Activated CD4-positive, alpha-beta T cell treated with anti-CD3 and anti-CD28 coated beads, Interleukin-10, Interleukin-2, amounts not matched to agents 100 ng/mL and 50 ng/mL, durations not matched to agents 16 hours and 8 hours (primary cell): Measurements from ENCODE around the gene TPGS1.

Source experiments
- DNase-seq: peaks from one replicate; pipeline ENCODE4 v3.0.0-alpha.2; 2020

Gene TPGS1

DNA sequence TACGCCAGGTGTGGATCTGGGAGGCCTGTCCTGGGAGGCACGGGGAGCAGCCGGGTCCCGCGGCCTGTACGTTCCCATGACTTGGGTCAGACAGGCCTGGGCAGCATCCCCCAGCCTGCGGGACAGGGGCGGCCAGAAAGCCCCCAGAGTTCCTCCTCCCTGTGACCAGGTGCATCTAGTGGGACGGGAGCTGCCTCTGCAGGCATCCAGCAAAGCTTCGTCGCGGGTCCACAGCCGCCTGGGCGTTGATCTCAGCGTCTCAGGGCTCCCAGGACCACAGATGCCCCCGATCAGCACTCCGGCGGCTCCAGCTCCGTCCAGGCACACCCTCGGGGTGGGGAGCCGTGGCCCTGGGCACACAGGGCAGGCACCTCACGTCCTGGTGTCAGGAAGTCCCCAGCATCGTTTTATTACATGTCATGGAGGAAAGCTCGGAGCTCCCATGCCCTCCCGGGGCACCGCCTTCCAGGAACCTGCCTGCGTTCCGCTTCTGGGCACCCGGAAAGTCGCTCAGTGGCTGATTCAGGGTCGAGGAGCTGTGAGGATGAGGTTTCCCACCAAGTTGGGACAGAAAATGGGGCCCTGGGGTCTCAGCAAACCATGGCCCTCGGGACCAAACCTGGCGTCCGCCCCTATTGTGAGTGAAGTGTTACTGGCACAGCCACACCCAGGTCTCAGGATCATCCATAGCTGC is 35.0 kb downstream of the TPGS1 start:
- no peak for DNase-seq

DNA sequence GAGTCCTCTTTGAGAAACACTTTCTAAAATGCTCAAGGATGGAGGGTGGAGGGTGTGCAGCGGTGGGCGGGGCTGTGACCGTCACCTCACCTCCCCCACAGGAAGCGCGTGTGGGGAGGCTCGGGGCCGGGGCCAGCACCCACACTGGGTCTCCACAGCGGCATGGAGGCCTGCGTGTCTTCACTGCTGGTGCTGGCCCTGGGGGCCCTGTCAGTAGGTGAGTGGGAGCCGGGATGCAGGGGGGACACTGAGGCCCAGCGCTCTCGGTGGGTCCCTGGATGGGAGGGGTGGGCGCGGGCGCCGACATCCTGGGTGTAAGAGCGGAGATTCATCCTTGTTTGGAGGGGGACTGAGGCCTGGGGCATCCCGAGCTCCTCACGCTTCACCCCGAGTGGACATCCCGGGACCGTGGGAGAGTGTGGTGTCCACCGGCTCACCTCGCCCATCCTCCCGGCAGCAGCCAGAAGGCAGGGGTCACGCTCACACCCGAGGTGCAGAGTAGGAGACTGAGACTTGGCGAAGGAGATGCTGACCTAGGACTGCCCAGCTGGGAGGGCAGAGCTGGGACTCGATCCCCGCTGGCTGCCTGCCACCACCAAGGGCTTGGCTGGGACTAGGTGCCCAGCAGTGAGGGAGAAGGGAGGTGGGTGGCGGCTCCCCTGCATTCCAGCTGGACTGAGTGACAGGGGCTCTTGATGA is 36.8 kb downstream of the TPGS1 start, which contains the start of gene GZMM:
GZMM (plus strand) TSS at position 144 of the 699 bp plus-strand sequence; CDS start at position 163, 19 bp downstream.
- peak; percentile 76 for DNase-seq

DNA sequence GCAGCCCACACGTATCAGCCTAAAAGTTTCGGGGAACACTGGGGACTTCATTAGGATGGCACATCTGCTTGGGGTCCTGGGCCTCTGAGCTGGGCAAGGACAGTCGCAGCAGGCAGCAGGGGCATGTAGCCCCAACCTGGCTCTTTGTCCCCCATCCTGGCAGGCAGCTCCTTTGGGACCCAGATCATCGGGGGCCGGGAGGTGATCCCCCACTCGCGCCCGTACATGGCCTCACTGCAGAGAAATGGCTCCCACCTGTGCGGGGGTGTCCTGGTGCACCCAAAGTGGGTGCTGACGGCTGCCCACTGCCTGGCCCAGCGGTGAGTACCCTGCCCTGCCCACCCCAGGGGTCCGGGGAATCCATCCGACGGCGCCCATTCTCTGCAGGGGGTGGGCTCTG is 39.8 kb downstream of the TPGS1 start:
- no peak for DNase-seq

DNA sequence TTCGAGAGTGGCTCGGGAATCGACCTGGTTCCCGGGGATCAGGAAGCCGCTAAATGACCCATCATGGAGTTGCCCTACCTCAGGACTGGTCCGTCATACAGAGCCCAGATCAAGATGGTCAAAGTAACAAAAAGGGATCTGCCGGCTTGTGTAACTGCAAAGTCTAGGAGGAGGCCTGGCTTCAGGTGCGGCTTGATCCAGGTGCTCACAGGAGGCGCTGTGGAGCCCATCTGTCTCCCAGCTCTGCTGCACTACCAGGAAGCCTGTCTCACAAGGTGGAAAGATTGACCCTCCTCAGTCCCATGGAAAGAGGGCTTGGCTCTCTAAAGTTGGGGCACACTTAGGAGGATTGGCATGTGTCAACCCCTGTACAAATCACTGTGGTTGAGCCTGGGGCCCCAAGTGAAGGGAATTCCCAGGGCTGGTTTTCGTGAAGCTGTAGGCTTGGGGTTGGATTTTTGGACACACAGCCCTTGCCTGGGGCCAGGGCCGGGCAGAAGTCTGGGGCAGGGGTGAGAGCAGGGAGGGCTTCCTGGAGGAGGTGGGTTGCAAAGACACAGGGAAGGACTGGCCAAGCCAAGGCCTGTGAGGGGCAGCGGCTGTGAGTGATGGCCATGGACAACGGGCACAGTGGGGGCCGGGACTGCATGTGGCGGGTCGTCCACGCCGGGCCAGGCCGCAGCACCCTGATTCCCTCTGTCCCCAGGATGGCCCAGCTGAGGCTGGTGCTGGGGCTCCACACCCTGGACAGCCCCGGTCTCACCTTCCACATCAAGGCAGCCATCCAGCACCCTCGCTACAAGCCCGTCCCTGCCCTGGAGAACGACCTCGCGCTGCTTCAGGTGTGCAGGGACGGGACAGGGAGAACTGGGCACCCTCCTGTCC is 40.8 kb downstream of the TPGS1 start:
- no peak for DNase-seq

DNA sequence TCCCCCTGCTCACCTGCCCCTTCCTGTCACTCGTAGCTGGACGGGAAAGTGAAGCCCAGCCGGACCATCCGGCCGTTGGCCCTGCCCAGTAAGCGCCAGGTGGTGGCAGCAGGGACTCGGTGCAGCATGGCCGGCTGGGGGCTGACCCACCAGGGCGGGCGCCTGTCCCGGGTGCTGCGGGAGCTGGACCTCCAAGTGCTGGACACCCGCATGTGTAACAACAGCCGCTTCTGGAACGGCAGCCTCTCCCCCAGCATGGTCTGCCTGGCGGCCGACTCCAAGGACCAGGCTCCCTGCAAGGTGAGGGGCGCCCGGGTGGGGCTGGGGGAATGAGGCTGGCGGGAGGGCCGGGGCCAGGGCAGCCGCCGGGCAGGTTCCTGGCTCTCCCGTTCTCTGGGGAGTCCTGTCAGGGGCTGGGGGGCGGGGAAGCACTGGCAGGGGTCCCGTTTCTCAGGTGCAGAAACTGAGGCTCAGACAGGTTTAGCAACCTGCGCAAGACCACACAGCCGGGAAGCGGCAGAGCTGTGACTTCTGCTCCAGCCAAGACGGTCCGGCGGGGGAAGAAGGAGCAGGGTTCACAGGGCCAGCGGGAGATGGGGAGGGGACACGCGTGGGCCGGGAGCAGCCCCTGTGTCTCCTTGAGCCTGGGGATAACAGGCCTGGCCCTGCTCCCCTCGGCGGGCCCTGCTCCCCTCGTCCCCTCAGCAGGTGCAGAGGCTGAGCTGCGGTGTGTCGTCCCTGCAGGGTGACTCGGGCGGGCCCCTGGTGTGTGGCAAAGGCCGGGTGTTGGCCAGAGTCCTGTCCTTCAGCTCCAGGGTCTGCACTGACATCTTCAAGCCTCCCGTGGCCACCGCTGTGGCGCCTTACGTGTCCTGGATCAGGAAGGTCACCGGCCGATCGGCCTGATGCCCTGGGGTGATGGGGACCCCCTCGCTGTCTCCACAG is 41.9 kb downstream of the TPGS1 start:
- no peak for DNase-seq

DNA sequence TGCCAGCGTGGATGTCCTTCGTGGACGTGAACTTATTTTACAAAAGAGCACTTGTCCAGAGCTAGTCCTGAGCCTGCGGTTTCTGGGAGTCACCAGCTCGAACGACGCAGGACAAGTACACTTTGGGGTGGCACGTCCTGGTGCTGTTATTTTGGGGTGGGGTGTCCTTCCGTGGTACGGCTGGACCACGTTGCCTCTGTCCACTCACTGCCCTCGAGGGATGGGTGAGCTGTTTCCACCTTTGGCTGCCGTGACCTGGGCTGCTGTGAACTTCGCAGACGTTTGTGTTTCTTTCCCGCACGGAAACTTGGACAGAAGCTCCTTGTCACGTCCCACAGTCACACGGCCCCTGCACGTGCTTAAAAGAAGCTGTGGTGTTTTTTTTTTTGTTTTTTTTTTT is 47.5 kb downstream of the TPGS1 start:
- no peak for DNase-seq

DNA sequence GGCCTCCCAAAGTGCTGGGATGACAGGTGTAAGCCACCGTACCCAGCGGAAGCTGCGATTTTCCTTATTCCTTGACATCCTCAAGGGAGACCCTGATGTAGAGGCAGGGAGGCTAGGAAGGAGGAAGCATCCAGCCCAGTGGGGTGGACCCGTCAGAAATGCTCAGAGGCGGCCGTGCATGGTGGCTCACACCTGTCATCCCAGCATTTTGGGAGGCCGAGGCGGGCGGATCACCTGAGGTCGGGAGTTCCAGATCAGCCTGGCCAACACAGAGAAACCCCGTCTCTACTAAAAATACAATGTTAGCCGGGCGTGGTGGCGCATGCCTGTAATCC is 48.1 kb downstream of the TPGS1 start:
- no peak for DNase-seq

DNA sequence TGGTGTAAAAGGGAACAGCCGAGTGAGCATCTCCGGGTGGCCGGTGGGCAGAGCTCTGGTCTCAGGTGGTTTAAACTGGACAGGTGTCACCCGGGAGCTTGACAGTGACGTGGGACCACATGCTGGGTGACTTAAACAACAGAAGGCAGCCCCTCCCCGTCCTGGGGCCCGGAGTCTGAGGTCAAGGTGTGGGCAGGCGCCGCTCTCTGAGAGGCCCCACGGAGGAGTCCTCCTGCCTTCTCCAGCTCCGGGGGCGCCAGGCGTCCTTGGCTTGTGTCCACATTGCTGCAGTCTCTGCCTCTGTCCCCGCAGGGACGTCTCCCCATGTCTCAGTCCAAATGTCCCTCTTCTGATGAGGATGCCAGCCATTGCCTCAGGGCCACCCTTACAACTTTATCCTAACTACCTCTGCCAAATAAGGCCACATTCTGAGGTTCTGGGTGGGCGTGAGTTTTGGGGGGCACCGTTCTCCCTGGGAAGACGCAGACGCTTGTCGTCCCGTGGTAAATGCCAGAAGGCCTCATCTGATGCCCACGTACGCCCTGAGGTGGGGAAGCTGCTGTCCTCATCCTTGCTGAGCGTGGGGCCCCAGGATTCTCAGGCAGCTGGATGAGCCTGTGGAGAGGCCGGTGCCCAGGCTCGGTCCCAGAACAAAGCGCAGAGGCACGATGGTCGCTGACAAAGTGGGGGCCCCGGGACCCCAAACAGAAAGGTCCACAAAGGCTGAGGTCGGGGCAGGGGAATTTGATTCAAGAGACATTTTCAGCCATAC is 49.5 kb downstream of the TPGS1 start:
- DNase-seq, result no peak

DNA sequence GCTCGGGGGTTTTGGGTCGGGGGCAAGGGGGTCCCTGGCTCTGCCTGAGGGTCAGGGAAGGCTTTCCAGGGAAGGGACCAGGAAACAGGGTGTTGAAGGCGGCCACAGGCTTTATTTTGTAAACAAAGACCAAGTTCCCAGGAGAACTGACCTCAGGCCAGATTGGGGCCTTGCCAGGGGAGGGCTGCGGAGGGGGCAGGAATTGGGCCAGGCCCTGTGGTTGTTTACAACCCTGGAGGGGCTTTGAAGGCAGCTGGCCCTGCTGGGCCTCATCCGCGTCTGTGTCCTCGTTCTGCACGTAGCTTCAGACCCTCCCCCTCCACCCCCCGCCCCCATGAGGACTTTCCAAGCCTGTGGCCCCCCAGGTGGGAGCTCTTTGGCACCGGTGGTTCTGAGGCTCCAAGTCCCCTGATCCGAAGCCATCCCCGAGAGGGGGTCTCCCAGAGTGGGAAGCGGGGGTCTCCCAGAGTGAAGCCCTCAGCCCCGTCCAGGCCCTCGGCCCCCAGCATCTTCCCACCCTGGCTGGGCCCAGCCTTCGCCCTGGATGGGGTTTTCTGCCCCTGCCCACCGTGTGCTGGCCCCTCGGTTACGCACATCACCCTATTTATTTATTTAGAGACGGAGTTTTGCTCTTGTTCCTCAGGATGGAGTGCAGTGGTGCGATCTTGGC is 51.6 kb downstream of the TPGS1 start:
- DNase-seq, result no peak

DNA sequence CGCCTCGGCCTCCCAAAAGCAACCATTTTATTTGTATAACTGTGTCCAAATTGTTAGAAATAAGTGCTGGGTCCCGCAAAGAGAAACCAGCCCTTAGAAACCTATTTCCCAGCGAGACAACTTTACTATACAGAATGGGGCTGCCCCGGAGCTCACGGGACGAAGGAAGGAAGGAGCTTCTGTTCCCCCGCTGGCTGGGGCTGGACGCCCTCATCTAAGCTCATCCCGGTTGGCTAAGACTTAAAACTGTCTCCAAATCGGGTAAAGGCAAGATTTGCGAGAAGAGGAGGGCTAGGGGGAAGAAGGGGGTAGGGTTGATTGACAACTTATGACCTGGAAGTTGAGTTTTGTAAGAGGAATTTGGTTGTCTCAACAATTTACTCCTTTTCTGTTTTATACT is 52.8 kb downstream of the TPGS1 start:
- no peak for DNase-seq

DNA sequence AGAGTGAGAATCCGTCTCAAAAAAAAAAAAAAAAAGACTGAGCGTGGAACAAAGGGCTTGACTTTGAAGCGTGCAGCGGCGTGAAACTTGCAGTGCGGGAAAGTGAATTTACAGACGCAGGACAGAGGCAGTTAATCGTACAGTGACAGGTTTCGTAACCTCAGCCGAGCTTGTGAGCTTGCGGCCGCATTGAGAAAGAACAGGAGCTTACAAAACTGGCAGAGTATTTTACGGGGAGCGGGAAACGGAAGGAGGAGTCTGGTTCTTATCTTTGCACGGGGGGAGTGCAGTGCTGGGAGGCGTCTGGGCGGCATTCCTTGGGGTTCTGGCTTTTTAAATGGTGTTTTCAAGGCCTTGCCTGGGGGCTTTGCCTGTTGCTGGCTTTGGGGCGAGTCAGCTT is 59.1 kb downstream of the TPGS1 start:
- no peak for DNase-seq

DNA sequence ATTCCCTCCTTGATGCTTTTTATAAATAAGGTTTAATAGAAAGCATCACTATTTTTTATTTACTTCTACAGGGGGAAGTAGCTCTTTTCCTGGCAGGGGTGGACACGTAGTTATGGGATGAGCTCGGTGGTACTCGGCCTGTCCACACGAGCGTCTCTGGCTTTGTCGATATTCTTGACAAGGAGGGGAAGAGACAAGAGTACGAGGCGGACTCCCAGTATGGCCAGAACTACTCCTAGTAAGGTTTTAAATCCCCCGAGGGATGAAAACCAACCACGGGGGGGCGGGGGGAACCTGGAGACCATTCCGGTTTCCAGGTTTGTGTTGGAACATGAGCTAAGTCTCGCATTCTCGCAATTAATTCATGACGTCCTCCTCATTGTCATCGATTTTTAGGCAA is 59.5 kb downstream of the TPGS1 start:
- no peak for DNase-seq

DNA sequence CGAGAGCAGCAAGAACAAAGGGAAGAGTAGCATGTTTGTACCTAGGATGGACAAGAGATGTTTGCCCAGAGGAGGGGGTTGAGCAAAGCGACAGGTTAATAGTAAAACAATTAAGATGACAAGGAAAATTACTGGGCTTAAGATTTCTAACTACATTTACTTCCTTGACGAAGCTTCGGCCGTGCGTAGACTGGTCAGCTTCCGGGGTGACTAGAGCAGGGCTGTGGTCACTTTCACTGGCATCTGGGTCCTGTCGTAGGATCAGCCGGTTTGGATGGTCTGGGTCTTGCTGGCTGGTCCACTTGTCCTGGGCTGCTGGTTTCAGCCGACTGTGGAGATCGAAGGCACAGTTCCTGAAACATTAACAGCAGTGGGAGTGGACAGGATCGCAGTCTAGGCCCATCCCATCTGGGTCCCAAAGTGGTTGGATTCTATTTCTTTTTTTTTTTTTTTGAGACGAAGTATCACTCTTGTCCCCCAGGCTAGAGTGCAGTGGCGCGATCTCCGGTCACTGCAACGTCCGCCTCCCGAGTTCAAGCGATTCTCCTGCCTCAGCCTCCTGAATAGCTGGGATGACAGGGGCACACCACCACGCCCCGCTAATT is 60.1 kb downstream of the TPGS1 start:
- no peak for DNase-seq
